H1 (cell line): Measurements from ENCODE around the gene MCM9. TPM values are rescaled to one million over a fixed set of nuclear protein-coding genes. Genes with fewer than 3 reads are reported as not detected.

Experiments used
- ATF2 ChIP-seq: IDR thresholded peaks from 2 replicates; pipeline ENCODE4 v1.6.1; 2012; ENCODE audit warnings: low read length, inconsistent platforms
- ATF3 ChIP-seq: IDR thresholded peaks from 2 replicates; pipeline ENCODE4 v1.6.1; 2011; ENCODE audit warnings: low read depth, mild to moderate bottlenecking, low read length; ENCODE audit not compliant: insufficient read depth
- BACH1 ChIP-seq: IDR thresholded peaks from 2 replicates; pipeline ENCODE4 v1.6.1; 2012; ENCODE audit warnings: low read length, improper control_type of control experiment
- CEBPB ChIP-seq: IDR thresholded peaks from 2 replicates; pipeline ENCODE4 v1.6.1; 2012; ENCODE audit warnings: low read depth, low read length
- CTBP2 ChIP-seq: IDR thresholded peaks from 2 replicates; pipeline ENCODE4 v1.7.0; 2011; ENCODE audit warnings: borderline replicate concordance, mild to moderate bottlenecking, moderate library complexity, mixed read lengths, low read length; ENCODE audit not compliant: insufficient read depth, insufficient read length
- CTCF ChIP-seq, 3 experiments: IDR thresholded peaks; 1 replicate in 2 of 3; 2 replicates in 1 of 3; pipeline versions ENCODE4 v1.5.1 to v1.6.1; 2011; ENCODE audit warnings: low read length in 3 of 3, mild to moderate bottlenecking in 3 of 3, inconsistent platforms in 2 of 3, low read depth in 1 of 3, moderate library complexity in 1 of 3; ENCODE audit not compliant: insufficient read depth in 1 of 3; ENCODE audit errors: control extremely low read depth in 1 of 3
- EP300 ChIP-seq, 2 experiments: IDR thresholded peaks; 1 replicate in 1 of 2; 2 replicates in 1 of 2; pipeline ENCODE4 v1.6.1; 2011 to 2012; ENCODE audit warnings: low read depth in 2 of 2, low read length in 2 of 2, mild to moderate bottlenecking in 2 of 2, borderline replicate concordance in 1 of 2, inconsistent platforms in 1 of 2, moderate library complexity in 1 of 2
- JUND ChIP-seq: IDR thresholded peaks from 2 replicates; pipeline ENCODE4 v1.6.1; 2011; ENCODE audit warnings: mild to moderate bottlenecking, improper control_type of control experiment, low read length
- NRF1 ChIP-seq: IDR thresholded peaks from 2 replicates; pipeline ENCODE4 v1.6.1; 2011; ENCODE audit warnings: mild to moderate bottlenecking, low read depth, low read length, improper control_type of control experiment
- PHF8 ChIP-seq: fragments of 200-600 bp; sonication (generic); conservative IDR thresholded peaks from 2 replicates; pipeline ENCODE4 v1.7.1; 2012; ENCODE audit warnings: low read depth, mild to moderate bottlenecking, inconsistent platforms, low read length, moderate library complexity
- POLR2AphosphoS5 ChIP-seq: IDR thresholded peaks from 2 replicates; pipeline ENCODE4 v1.6.1; 2011; ENCODE audit warnings: low read depth, low read length
- SIX5 ChIP-seq: IDR thresholded peaks from 2 replicates; pipeline ENCODE4 v1.6.1; 2011; ENCODE audit warnings: mild to moderate bottlenecking, low read depth, low read length
- SP4 ChIP-seq: IDR thresholded peaks from 2 replicates; pipeline ENCODE4 v1.6.1; 2012; ENCODE audit warnings: low read length, inconsistent platforms
- SUZ12 ChIP-seq: fragments of 200-600 bp; sonication (generic); IDR thresholded peaks from 2 replicates; pipeline ENCODE4 v1.6.1; 2012; ENCODE audit warnings: mild to moderate bottlenecking, inconsistent platforms, low read length, moderate library complexity, mixed read lengths
- ZNF274 ChIP-seq: IDR thresholded peaks from 2 replicates; pipeline ENCODE4 v1.7.0; 2012; ENCODE audit warnings: low read length, borderline replicate concordance; ENCODE audit errors: extremely low read depth
- polyA plus RNA-seq, 7 experiments: library from polyadenylated mRNA; depleted of rRNA in 3 of 7; stranded (reverse) in 5 of 7; unstranded in 2 of 7; fragments of >200 nt in 5 of 7; fragments of 200-250 nt in 2 of 7; gene quantifications; 1 replicate in 5 of 7; 2 replicates in 1 of 7; 4 replicates in 1 of 7; pipeline versions ENCODE4 v1.2.1 to v1.2.3, GENCODE V29; 2011 to 2013; ENCODE audit warnings: missing spikeins in 2 of 7, mixed read lengths in 2 of 7
- total RNA-seq: library from RNA; stranded (reverse); fragmentation: NEBNext Ultra II Directional; extraction: Animal tissue kit (Norgen Biotek cat#: 25700); gene quantifications from 2 replicates; pipeline ENCODE4 v1.2.1, GENCODE V29; 2021

MCM9 gene
- total and polyA plus RNA-seq, 2 of the 8 experiments (the other 6 are each of a cell fraction or from before 2014, with no cell fraction given) = 3.7 to 11.4 TPM

GRCh38 chr6:118893064-118893806 is 41.7 kb downstream of the MCM9 start (continued):
- TF ChIP-seq EP300 (IDR thresholded peaks at IDR 0.05; ENCODE audit: borderline replicate concordance in 1 of 2, low read depth in 2 of 2, low read length in 2 of 2) (no peak), CTCF (IDR thresholded peaks at IDR 0.05; ENCODE audit: control extremely low read depth in 1 of 3, insufficient read depth in 1 of 3, low read depth in 1 of 3, low read length in 3 of 3) (no peak), SUZ12 (no peak), CTBP2 (no peak), BACH1 (no peak), JUND (no peak), ATF3 (no peak), SIX5 (no peak), POLR2AphosphoS5 (no peak), ATF2 (no peak), CEBPB (0 out of 2 replicates have a peak, but pooled peaks have one; percentile 8), PHF8 (peak; percentile 18; the same call in 1 of the 2 replicates), NRF1 (no peak), SP4 (no peak), ZNF274 (no peak)
